ENCODE data around the gene EMX2.

DNA sequence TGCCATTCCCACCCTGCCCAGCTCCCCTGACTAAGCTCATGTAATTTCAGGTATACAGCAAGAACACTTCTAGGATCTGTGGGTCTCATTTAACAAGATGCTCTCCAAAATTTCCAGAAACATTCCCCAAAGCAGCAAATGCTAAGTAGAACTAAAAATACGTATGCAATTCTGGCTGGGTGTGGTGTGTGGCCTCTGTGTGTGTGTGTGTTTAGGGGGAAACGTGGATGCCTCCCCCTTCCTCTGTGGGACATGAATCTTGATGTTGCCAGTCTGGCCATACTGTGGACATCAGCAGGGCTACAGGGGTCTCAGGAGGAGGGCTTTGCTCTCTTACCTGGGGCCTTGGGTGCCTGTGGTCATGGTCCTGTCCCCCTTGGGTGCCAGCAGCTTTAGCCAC lies 18.4 kb downstream of the EMX2 start:
- TF ChIP-seq, protein P1, sequence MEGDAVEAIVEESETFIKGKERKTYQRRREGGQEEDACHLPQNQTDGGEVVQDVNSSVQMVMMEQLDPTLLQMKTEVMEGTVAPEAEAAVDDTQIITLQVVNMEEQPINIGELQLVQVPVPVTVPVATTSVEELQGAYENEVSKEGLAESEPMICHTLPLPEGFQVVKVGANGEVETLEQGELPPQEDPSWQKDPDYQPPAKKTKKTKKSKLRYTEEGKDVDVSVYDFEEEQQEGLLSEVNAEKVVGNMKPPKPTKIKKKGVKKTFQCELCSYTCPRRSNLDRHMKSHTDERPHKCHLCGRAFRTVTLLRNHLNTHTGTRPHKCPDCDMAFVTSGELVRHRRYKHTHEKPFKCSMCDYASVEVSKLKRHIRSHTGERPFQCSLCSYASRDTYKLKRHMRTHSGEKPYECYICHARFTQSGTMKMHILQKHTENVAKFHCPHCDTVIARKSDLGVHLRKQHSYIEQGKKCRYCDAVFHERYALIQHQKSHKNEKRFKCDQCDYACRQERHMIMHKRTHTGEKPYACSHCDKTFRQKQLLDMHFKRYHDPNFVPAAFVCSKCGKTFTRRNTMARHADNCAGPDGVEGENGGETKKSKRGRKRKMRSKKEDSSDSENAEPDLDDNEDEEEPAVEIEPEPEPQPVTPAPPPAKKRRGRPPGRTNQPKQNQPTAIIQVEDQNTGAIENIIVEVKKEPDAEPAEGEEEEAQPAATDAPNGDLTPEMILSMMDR (CRISPR knock-in tag; IDR thresholded peaks at IDR 0.05): no peak
- TF ChIP-seq TP53 (CRISPR knock-in tag; conservative IDR thresholded peaks at IDR 0.05) (no peak), MEIS2 (CRISPR knock-in tag; IDR thresholded peaks at IDR 0.05) (no peak), NFRKB (IDR thresholded peaks at IDR 0.05) (no peak), RBM22 (optimal IDR thresholded peaks at IDR 0.05; ENCODE audit: low read length) (no peak), ZNF891 (CRISPR knock-in tag; IDR thresholded peaks at IDR 0.05) (no peak), ZNF792 (CRISPR knock-in tag; IDR thresholded peaks at IDR 0.05) (no peak), SRF (IDR thresholded peaks at IDR 0.05; ENCODE audit: low read depth, low read length) (no peak), ZNF552 (CRISPR knock-in tag; IDR thresholded peaks at IDR 0.05; ENCODE audit: borderline replicate concordance) (no peak), YY1 (IDR thresholded peaks at IDR 0.05; ENCODE audit: insufficient read depth, insufficient replicate concordance, low read depth, low read length) (no peak)
- TF ChIP-seq, protein P2, sequence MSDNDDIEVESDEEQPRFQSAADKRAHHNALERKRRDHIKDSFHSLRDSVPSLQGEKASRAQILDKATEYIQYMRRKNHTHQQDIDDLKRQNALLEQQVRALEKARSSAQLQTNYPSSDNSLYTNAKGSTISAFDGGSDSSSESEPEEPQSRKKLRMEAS (IDR thresholded peaks at IDR 0.05): no peak
